LNCaP clone FGC (cell line): ENCODE data around the gene ITPRIPL2.

Experiments used
- DNase-seq: peaks from one replicate; pipeline ENCODE4 v3.0.0-alpha.2; 2011; ENCODE audit warnings: low read depth
- H3K4me3 ChIP-seq: 2 replicates; pipeline ENCODE4 v1.5.1; 2011; ENCODE audit warnings: mild to moderate bottlenecking, low read depth, low read length, control low read depth
- TF ChIP-seq, protein P1 (sequence below): IDR thresholded peaks from 2 replicates; pipeline ENCODE4 v1.5.1; 2012; ENCODE audit warnings: mild to moderate bottlenecking; ENCODE audit not compliant: control insufficient read depth, insufficient read depth; ENCODE audit errors: extremely low read depth

The ITPRIPL2 gene

DNA sequence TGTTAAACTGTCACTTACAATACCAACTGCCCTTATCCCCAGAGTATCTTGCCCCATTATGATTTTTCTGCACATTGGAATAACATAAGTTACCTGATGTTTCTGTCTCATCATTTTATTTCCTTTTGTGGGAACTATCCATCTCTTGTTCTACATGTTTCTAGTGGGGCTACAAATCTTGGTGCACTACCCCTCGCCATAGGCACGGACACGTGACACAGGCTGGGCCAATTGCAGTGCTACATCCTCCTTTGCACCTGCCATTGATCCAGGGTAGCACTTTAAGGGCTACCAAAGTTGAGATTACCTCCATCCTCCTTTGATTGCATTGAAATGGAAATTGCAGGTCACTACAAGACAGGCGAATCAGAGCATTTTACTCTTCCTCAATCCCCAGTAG is 40.1 kb downstream of the ITPRIPL2 start:
- TF ChIP-seq, protein P1, sequence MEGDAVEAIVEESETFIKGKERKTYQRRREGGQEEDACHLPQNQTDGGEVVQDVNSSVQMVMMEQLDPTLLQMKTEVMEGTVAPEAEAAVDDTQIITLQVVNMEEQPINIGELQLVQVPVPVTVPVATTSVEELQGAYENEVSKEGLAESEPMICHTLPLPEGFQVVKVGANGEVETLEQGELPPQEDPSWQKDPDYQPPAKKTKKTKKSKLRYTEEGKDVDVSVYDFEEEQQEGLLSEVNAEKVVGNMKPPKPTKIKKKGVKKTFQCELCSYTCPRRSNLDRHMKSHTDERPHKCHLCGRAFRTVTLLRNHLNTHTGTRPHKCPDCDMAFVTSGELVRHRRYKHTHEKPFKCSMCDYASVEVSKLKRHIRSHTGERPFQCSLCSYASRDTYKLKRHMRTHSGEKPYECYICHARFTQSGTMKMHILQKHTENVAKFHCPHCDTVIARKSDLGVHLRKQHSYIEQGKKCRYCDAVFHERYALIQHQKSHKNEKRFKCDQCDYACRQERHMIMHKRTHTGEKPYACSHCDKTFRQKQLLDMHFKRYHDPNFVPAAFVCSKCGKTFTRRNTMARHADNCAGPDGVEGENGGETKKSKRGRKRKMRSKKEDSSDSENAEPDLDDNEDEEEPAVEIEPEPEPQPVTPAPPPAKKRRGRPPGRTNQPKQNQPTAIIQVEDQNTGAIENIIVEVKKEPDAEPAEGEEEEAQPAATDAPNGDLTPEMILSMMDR: no peak
- no peak overlapping the region for H3K4me3 ChIP-seq
- DNase-seq: peak; percentile 10

DNA sequence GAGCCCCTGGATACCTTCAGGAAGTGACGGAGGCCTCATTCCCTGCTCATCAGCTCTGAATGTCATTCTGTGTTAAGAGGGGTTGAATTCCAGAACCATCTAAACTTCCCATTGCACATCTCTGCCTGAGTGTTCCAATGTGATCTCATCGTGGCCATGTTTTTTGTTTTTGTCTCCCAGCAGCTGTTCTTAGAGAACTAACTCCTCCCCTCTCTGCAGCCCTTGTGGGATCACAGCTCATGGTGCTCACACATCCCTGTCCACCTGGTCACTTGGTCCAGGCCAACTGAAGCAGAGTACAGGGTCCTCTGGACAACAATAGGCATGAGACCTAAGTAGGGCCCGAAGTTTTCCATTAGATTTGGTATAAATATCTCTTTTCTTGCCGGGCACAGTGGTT is 48.3 kb downstream of the ITPRIPL2 start:
- no peak overlapping the region for H3K4me3 ChIP-seq
- TF ChIP-seq, protein P1: no peak
- DNase-seq: no peak

DNA sequence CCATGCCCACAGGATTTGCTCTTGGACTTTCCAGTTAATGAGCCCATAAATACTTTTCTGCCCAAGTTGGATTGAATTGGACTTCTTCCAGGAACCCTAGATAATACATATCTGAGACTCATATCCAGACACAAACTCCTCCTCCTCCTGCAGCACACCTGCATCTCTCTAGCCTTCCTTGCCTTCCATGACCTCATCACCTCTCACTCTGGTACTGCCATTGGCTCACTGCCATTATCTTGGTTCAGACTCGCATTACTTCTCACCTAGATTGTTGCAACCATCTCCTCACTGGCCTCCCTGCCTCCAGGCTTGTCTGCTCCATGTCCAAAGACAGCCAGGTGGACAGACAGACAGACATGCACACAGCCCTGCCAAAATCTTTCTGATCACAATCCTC is 49.5 kb downstream of the ITPRIPL2 start:
- TF ChIP-seq, protein P1: no peak
- no peak overlapping the region for H3K4me3 ChIP-seq
- no peak for DNase-seq

DNA sequence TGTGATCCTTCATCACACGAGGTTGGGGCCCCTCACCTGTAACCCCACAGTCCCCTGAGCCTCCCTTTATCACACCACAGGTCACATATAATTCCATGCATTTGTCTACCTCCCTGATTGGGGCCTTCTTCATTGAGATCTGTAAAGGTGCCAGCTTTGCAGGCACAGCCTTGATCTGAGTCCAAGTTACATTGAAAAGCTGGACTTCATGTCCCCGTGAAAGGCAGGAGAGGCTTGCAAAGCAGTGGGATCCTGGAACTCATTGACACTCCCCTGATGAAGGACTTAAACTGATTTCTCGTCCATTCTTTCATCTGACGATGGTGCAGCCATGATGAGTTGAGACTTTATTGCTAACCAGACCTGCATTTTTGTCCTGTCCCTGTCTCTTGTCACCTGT is 50.5 kb downstream of the ITPRIPL2 start:
- peak; percentile 17 for DNase-seq
- no peak overlapping the region for H3K4me3 ChIP-seq
- TF ChIP-seq, protein P1: no peak

DNA sequence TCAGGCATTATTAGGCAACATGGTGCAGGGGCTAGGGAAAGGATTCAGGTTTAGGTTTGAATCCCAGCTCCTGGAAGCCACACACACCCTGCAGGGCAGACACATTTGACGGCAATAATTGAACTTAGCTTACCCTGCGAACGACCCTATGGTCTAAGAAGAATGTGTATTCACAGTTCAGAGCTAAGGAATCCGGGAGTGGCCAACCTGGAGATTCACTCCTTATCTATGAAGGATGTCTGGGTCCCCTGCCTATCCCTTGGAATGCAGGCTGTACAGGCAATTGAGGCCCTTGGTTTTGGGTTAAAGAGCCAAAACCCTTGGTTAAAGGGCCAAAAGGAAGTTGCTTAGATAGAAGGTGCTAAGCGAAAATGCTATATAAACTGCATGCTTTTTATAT is 51.3 kb downstream of the ITPRIPL2 start:
- no peak overlapping the region for H3K4me3 ChIP-seq
- DNase-seq: no peak
- TF ChIP-seq, protein P1: no peak

DNA sequence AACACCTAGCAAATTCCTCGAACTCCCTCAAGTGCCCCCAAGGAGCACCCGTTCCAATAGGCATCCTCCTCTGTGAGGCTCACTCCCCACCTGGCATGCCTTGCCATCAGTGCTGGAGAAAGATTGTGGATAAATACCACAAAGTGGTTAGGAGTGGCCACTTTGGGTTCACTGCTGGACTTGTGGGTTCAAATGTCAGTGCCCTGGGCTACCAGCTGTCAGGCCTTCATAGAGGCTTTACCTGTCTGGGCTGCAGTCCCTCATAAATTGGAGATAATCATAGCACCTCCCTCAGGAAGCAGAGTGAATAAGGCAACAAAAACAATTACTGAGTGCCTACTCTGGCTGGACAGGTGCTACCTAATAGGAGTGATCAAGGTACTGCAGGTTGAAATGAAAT is 52.7 kb downstream of the ITPRIPL2 start:
- no peak for DNase-seq
- TF ChIP-seq, protein P1: no peak
- no peak overlapping the region for H3K4me3 ChIP-seq

DNA sequence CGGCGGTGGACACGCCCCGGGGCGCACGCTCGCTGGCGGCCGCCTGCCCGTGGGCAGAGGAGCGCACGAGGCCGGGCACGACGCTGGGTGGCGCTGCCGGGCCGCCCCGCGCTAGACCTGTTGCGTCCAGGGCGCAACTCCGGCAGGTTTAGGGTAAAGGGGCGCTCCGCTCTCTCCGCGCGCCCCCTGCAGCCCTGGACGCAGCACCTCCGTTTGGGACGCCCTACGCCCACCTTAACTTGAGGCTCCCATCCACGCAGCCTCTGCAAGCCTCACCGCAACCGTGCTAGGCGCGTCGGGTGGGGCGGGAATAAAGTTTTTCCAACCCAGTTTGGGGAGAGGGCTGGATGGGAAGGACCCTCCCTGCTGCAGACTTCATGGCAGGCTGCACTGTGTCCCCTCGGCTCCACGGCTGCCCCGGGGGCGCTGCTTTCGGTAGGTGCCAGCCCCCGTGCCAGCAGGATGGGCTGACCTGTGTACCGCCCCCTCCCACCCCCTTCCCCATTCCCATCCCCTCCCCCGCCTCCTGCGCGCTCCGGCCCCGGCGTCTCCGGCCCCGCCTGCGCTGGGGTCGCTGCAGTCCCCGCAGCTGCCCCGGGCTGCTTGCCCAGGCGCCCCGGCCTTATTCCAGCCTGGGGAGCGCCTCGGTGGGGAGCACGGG is 54.1 kb downstream of the ITPRIPL2 start, which contains the start of gene SYT17:
Gene SYT17 (plus strand): TSS at position 531 of the 661 bp plus-strand sequence. CDS start 407 bp downstream, outside the sequence.
- peak within 1 kb of the TSS; percentile 46 for H3K4me3 ChIP-seq
- DNase-seq: peak; percentile 13
- TF ChIP-seq, protein P1: peak; percentile 95
